Tibial nerve (tissue), 3 donors: ENCODE measurements around the gene CKMT2.
"Not testable (repeated sequence)": the region's sequence is repeated elsewhere in the genome, so short reads cannot be mapped to it uniquely, and the experiment has no call there.

Experiments used
- POLR2A ChIP-seq, 2 donors: fragments of 450-650 bp; IDR thresholded peaks; one replicate each; pipeline ENCODE4 v1.6.1; 2017; ENCODE audit warnings: antibody characterized with exemption in 2 of 2, mild to moderate bottlenecking in 2 of 2, moderate library complexity in 2 of 2
- TF ChIP-seq, protein P1 (sequence below), 5 experiments: fragments of 200-600 bp in 3 of 5; fragments of 450-650 bp in 2 of 5; sonication (generic) in 3 of 5; IDR thresholded peaks; one replicate each; pipeline ENCODE4 v1.5.1; 2016 to 2019; ENCODE audit warnings: antibody characterized with exemption in 5 of 5, mild to moderate bottlenecking in 3 of 5, moderate library complexity in 2 of 5

DNA sequence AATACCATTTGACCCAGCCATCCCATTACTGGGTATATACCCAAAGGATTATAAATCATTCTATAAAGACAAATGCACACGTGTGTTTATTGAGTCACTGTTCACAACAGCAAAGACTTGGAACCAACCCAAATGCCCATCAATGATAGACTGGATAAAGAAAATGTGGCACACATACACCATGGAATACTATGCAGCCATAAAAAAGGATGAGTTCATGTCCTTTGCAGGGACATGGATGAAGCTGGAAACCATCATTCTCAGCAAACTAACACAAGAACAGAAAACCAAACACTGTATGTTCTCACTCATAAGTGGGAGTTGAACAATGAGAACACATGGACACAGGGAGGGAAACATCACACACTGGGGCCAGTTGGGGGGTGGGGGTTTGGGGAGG is 29.7 kb downstream of the CKMT2 start:
- TF ChIP-seq, protein P1, sequence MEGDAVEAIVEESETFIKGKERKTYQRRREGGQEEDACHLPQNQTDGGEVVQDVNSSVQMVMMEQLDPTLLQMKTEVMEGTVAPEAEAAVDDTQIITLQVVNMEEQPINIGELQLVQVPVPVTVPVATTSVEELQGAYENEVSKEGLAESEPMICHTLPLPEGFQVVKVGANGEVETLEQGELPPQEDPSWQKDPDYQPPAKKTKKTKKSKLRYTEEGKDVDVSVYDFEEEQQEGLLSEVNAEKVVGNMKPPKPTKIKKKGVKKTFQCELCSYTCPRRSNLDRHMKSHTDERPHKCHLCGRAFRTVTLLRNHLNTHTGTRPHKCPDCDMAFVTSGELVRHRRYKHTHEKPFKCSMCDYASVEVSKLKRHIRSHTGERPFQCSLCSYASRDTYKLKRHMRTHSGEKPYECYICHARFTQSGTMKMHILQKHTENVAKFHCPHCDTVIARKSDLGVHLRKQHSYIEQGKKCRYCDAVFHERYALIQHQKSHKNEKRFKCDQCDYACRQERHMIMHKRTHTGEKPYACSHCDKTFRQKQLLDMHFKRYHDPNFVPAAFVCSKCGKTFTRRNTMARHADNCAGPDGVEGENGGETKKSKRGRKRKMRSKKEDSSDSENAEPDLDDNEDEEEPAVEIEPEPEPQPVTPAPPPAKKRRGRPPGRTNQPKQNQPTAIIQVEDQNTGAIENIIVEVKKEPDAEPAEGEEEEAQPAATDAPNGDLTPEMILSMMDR (IDR thresholded peaks at IDR 0.05), result not testable (repeated sequence)
- not testable (repeated sequence) for TF ChIP-seq POLR2A (IDR thresholded peaks at IDR 0.05)
